Osteoblast (primary cell): ENCODE results near the gene SLAMF9. TPM values are rescaled to one million over a fixed set of nuclear protein-coding genes. Genes with fewer than 3 reads are reported as not detected.
"Not testable (repeated sequence)": the region's sequence is repeated elsewhere in the genome, so short reads cannot be mapped to it uniquely, and the experiment has no call there.

ENCODE experiments used
- DNase-seq: peaks from one replicate; pipeline ENCODE4 v3.0.0; 2011; ENCODE audit warnings: low spot score, mixed read lengths; ENCODE audit not compliant: insufficient read length; ENCODE audit errors: missing footprints
- H2AFZ ChIP-seq: 2 replicates; pipeline ENCODE4 v1.6.0; 2011; ENCODE audit warnings: mild to moderate bottlenecking, low read length
- H3K27ac ChIP-seq: 2 replicates; pipeline ENCODE4 v1.5.1; 2011; ENCODE audit warnings: mild to moderate bottlenecking, low read depth, low read length, moderate library complexity
- H3K27me3 ChIP-seq: 2 replicates; pipeline ENCODE4 v1.6.0; 2012; ENCODE audit warnings: mild to moderate bottlenecking, control low read depth, inconsistent platforms, low read length, moderate library complexity; ENCODE audit not compliant: insufficient read depth
- H3K36me3 ChIP-seq: 2 replicates; pipeline ENCODE4 v1.5.1; 2011; ENCODE audit warnings: mild to moderate bottlenecking, low read length, control low read depth, moderate library complexity; ENCODE audit not compliant: insufficient read depth
- H3K4me1 ChIP-seq: 2 replicates; pipeline ENCODE4 v1.5.1; 2011; ENCODE audit warnings: mild to moderate bottlenecking, low read length, control low read depth, moderate library complexity; ENCODE audit not compliant: insufficient read depth
- H3K4me2 ChIP-seq: 2 replicates; pipeline ENCODE4 v1.6.0; 2011; ENCODE audit warnings: mild to moderate bottlenecking, low read length; ENCODE audit not compliant: insufficient read depth
- H3K4me3 ChIP-seq: fragments of 200-600 bp; sonication (generic); 3 replicates; pipeline ENCODE4 v1.5.1; 2012; ENCODE audit warnings: mild to moderate bottlenecking, low read length, inconsistent platforms; ENCODE audit not compliant: insufficient read depth
- H3K79me2 ChIP-seq: 2 replicates; pipeline ENCODE4 v1.6.0; 2012; ENCODE audit warnings: mild to moderate bottlenecking, low read length, control low read depth, inconsistent platforms; ENCODE audit not compliant: insufficient read depth
- H3K9me3 ChIP-seq: 2 replicates; pipeline ENCODE4 v1.5.1; 2011; ENCODE audit warnings: low read depth, low read length, control low read depth
- H4K20me1 ChIP-seq: 2 replicates; pipeline ENCODE4 v1.6.0; 2012; ENCODE audit warnings: mild to moderate bottlenecking, low read length, control low read depth; ENCODE audit not compliant: insufficient read depth
- CTCF ChIP-seq: IDR thresholded peaks from 2 replicates; pipeline ENCODE4 v1.5.1; 2011; ENCODE audit warnings: mild to moderate bottlenecking, low read depth, low read length, moderate library complexity; ENCODE audit errors: extremely low read depth
- total RNA-seq: library from RNA; depleted of rRNA; stranded (reverse); fragments of >200 nt; gene quantifications from 2 replicates; pipeline ENCODE4 v1.2.3, GENCODE V29; 2012

SLAMF9 gene
- total RNA-seq, 1 donor, result not detected

- Histone ChIP-seq H3K4me2 (no peak overlapping the region), H2AFZ (no peak overlapping the region), H4K20me1 (no peaks in the 10 kb centered on the region), H3K27ac (no peak overlapping the region), H3K79me2 (no peaks in the 10 kb centered on the region), H3K4me1 (peaks cover 38% of the 10 kb centered on the region), H3K4me3 (no peak overlapping the region), H3K27me3 (no peaks in the 10 kb centered on the region), H3K9me3 (no peaks in the 10 kb centered on the region), H3K36me3 (no peaks in the 10 kb centered on the region)
- no peak for TF ChIP-seq CTCF
- peak; percentile 25 for DNase-seq
Observed at GRCh38 chr1:159908031-159908940, 45.8 kb downstream of the SLAMF9 start.

GRCh38 chr1:159906960-159907359 lies 47.1 kb downstream of the SLAMF9 start:
- Histone ChIP-seq H3K27ac (no peak overlapping the region), H3K79me2 (no peaks in the 10 kb centered on the region), H3K4me2 (no peak overlapping the region), H3K4me1 (peaks cover 29% of the 10 kb centered on the region), H3K9me3 (no peaks in the 10 kb centered on the region), H2AFZ (no peak overlapping the region), H3K4me3 (no peak overlapping the region), H4K20me1 (no peaks in the 10 kb centered on the region), H3K27me3 (no peaks in the 10 kb centered on the region), H3K36me3 (no peaks in the 10 kb centered on the region)
- no peak for DNase-seq
- no peak for TF ChIP-seq CTCF

- H3K9me3 ChIP-seq, H3K4me1 ChIP-seq, H3K27ac ChIP-seq, H3K27me3 ChIP-seq, H4K20me1 ChIP-seq, H3K4me2 ChIP-seq, H3K79me2 ChIP-seq, H2AFZ ChIP-seq, H3K4me3 ChIP-seq, H3K36me3 ChIP-seq: not testable (repeated sequence)
- DNase-seq, result peak; percentile 44
Observed at GRCh38 chr1:159904036-159904435, 50.0 kb downstream of the SLAMF9 start.

GRCh38 chr1:159902541-159902940 lies 51.5 kb downstream of the SLAMF9 start:
- no peak overlapping the region for H3K4me3 ChIP-seq
- peaks cover 9% of the 10 kb centered on the region for H3K4me1 ChIP-seq
- H4K20me1 ChIP-seq, result no peaks in the 10 kb centered on the region
- H3K9me3 ChIP-seq, result no peaks in the 10 kb centered on the region
- H3K4me2 ChIP-seq, result no peak overlapping the region
- no peak overlapping the region for H3K27ac ChIP-seq
- H3K27me3 ChIP-seq, result no peaks in the 10 kb centered on the region
- H3K36me3 ChIP-seq, result no peaks in the 10 kb centered on the region
- DNase-seq, result no peak
- no peak for TF ChIP-seq CTCF
- H2AFZ ChIP-seq, result no peak overlapping the region
- H3K79me2 ChIP-seq, result no peaks in the 10 kb centered on the region

Other genes starting within 250 kb of the SLAMF9 start
- gene CRP, start 239.6 kb downstream of the SLAMF9 start, total RNA-seq, result not detected in 2 replicates
- gene DUSP23, start 173.3 kb downstream of the SLAMF9 start, total RNA-seq, result 13.8 and 15.9 TPM in 2 replicates
- not detected in 2 replicates for gene FCRL6, start 151.9 kb downstream of the SLAMF9 start, total RNA-seq
- under 0.01 and 0.36 TPM in 2 replicates for gene SLAMF8, start 127.4 kb downstream of the SLAMF9 start, total RNA-seq
- gene VSIG8, start 91.6 kb downstream of the SLAMF9 start, total RNA-seq, result not detected in 2 replicates
- 0.29 and 0.36 TPM in 2 replicates for gene CFAP45, start 54.1 kb downstream of the SLAMF9 start, total RNA-seq
- 156 and 159 TPM in 2 replicates for gene TAGLN2, start 28.7 kb downstream of the SLAMF9 start, total RNA-seq
- gene IGSF9, start 8.6 kb downstream of the SLAMF9 start, total RNA-seq, result under 0.01 TPM in 2 replicates
- 7.2 and 7.4 TPM in 2 replicates for gene PIGM, start 77.8 kb upstream of the SLAMF9 start, total RNA-seq
- not detected in 2 replicates for gene KCNJ10, start 115.9 kb upstream of the SLAMF9 start, total RNA-seq
- gene KCNJ9, start 127.3 kb upstream of the SLAMF9 start, total RNA-seq, result not detected in 2 replicates
- 18.0 and 19.9 TPM in 2 replicates for gene IGSF8, start 144.4 kb upstream of the SLAMF9 start, total RNA-seq
- gene ATP1A2, start 161.5 kb upstream of the SLAMF9 start, total RNA-seq, result 0.72 and 1.2 TPM in 2 replicates
- gene ATP1A4, start 197.4 kb upstream of the SLAMF9 start, total RNA-seq, result not detected in 2 replicates
- 0.29 and 0.36 TPM in 2 replicates for gene CASQ1, start 236.3 kb upstream of the SLAMF9 start, total RNA-seq